ENCODE data around the gene KIAA0513. TPM values are rescaled to one million over a fixed set of nuclear protein-coding genes. Genes with fewer than 3 reads are reported as not detected.
A peak's percentile ranks its signal among the peaks of the same experiment; 100 is the strongest.
"Not testable (repeated sequence)": the region's sequence is repeated elsewhere in the genome, so short reads cannot be mapped to it uniquely, and the experiment has no call there.

KIAA0513 gene
- total RNA-seq, 2 donors from 2014 or later = 12.6 to 14.1 TPM

DNA sequence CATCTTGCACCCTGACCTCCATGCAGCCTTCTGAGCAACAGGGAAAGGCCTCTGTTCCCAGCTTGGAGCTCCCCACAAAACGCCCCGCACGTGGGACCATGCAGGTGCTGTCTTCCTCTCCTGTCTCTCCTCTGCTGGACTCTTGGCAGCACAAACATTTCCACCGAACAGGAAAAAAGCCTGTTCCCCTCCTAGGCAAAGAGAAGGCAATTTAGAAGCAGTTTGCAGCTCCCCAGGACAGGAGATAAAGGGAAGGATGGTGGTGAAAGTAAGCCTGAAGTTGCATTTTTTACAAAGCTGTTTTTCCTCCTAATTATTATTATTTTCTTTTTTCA is 92.4 kb downstream of the KIAA0513 start:
- TF ChIP-seq, protein P1, sequence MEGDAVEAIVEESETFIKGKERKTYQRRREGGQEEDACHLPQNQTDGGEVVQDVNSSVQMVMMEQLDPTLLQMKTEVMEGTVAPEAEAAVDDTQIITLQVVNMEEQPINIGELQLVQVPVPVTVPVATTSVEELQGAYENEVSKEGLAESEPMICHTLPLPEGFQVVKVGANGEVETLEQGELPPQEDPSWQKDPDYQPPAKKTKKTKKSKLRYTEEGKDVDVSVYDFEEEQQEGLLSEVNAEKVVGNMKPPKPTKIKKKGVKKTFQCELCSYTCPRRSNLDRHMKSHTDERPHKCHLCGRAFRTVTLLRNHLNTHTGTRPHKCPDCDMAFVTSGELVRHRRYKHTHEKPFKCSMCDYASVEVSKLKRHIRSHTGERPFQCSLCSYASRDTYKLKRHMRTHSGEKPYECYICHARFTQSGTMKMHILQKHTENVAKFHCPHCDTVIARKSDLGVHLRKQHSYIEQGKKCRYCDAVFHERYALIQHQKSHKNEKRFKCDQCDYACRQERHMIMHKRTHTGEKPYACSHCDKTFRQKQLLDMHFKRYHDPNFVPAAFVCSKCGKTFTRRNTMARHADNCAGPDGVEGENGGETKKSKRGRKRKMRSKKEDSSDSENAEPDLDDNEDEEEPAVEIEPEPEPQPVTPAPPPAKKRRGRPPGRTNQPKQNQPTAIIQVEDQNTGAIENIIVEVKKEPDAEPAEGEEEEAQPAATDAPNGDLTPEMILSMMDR (IDR thresholded peaks at IDR 0.05) = no peak
- Histone ChIP-seq H3K36me3 (no peaks in the 10 kb centered on the region), H3K27ac (no peak overlapping the region), H3K4me3 (no peak overlapping the region), H3K9me3 (no peaks in the 10 kb centered on the region), H3K27me3 (no peaks in the 10 kb centered on the region), H3K4me1 (peaks cover 0 to 23% of the 10 kb centered on the region in 2 donors)
- no peak for DNase-seq (ENCODE audit: low spot score)

DNA sequence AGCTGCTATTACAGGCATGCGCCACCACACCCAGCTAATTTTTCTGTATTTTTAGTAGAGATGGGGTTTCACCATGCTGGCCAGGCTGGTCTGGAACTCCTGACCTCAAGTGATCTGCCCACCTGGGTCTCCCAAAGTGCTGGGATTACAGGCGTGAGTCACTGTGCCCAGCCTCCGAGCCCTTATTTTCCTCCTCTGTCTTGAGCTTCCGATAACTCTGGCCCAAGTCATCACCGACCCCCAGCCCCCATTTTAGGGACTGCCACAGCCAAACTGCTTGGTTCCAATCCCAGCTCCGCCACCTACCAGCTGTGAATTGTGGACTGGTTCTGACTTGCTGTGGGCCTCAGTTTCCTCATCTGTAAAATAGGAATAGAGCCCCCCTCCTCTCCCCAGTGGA is 95.8 kb downstream of the KIAA0513 start:
- Histone ChIP-seq H3K27ac (peak overlapping the region; percentile 82 to 85), H3K4me1 (peaks cover 0 to 44% of the 10 kb centered on the region in 2 donors)
- not testable (repeated sequence) for H3K36me3 ChIP-seq; H3K4me3 ChIP-seq; DNase-seq (ENCODE audit: low spot score); H3K27me3 ChIP-seq; H3K9me3 ChIP-seq

DNA sequence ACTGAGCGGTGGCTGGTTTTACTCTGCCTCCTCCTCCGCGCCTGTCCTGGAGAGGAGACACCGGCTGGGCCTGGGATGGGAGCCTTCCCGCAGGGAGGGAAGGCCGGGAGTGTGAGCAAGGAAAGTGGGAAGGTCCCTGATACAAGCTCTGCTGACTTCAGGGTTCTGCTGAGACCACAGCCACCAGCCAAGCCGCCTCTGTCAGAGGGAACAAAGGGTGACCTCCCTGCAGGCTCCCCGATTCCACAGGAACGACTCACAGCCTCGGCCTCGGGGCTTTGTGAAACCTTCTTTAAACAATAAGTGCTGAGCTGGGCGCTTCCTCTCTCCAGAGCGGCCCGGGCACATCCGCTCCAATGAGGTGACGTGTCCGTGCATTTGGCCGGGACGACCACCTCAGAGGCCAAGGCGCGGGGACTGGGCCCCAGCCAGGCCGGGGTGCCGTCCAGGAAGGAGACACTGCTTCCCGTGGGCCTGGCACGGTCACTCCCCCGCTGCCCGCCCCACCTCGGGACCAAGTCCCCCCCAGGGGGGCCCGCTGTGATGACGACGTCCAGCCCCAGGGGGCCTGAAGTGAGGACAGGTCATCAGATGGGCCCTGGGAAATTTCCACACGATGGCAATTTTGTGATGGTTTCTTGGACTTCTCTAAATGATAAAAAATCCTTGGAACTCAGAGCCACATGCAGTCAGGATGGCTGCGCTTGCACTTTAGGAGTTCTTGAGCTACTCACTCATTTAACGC is 96.5 kb downstream of the KIAA0513 start:
- TF ChIP-seq, protein P1 (IDR thresholded peaks at IDR 0.05) = no peak
- H3K36me3 ChIP-seq = no peaks in the 10 kb centered on the region
- H3K4me3 ChIP-seq = no peak overlapping the region
- peak; percentile 94 for DNase-seq (ENCODE audit: low spot score)
- H3K27ac ChIP-seq = peak overlapping the region; percentile 82 to 85
- H3K27me3 ChIP-seq = no peaks in the 10 kb centered on the region
- H3K9me3 ChIP-seq = no peaks in the 10 kb centered on the region
- H3K4me1 ChIP-seq = peaks cover 0 to 44% of the 10 kb centered on the region in 2 donors

DNA sequence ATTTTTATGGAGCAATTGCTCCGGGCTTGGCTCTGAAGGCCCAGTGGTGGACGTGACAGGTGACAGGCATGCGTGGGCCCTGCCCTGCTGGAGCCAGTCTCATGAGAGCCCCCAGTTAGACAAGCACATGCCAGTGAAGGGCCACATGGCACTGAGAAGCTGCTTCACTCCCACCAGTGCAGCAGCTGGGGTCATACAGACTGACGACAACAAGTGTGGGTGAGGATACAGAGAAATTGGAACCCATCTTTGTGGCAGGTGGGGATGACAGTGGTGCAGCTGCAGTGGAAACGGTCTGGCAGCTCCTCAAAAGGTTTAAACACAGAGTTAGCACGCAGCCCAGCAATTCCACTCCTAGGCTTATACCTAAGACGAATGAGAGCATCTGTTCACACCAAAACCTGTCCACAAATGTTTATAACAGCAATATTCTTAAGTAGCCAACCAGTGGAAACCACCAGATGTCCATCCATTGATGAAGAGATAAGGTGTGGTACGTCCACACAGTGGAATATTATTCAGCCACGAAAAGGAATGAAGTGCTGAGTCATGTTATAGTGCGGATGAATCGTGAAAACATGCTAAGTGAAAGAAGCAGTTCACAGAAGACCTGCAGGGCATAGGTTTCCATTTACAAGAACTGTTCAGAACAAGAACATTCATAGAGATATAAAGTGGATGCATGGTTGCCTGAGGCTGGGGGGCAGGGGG is 97.2 kb downstream of the KIAA0513 start:
- Histone ChIP-seq H3K27me3 (no peaks in the 10 kb centered on the region), H3K27ac (peak overlapping the region; percentile 82 to 85), H3K9me3 (no peaks in the 10 kb centered on the region), H3K4me1 (peaks cover 0 to 48% of the 10 kb centered on the region in 2 donors), H3K36me3 (no peaks in the 10 kb centered on the region), H3K4me3 (no peak overlapping the region)
- TF ChIP-seq, protein P1 (IDR thresholded peaks at IDR 0.05) = no peak
- no peak for DNase-seq (ENCODE audit: low spot score)

DNA sequence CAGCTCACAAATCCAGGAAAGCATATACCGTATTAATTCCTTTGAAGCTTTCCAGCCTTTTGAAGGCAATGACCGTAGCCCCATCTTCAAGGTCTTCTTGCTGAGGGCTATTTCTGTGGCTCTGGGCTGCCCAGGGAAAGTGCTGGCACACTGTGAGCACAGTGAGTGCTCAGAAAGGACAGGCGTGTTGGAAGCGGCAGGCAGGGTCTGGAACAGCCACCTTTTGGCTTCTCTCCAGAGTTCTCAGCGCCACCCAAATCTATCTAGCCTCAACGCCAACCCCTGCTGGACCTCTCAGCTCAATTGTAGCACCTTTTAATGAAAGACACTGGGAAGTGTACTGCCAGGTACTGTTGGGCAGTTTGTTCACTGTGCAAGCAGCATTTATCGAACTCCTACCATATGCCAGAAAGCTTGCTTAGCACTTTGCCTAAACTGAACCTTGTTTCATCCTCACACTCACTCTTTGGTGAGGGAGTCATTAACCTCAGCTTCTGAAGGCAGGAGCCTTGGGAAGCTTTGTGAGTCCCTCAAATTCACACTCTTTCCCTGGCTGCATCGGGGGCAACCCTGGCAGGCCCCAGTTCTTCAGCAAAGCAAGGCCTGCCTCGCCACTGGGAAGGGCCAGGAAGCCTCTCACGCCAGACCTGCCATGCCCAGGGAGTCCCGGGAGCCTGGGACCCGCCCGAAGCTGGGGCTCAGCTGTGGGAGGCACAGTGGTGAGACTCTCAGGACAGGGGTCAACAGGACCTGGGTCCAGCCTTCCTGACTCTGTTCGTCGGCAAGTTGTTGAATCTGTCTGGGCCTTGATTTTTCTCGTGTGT is 98.2 kb downstream of the KIAA0513 start:
- Histone ChIP-seq H3K4me1 (peaks cover 0 to 58% of the 10 kb centered on the region in 2 donors), H3K4me3 (no peak overlapping the region), H3K27ac (peak overlapping the region; percentile 82 to 85), H3K9me3 (no peaks in the 10 kb centered on the region), H3K36me3 (no peaks in the 10 kb centered on the region), H3K27me3 (no peaks in the 10 kb centered on the region)
- TF ChIP-seq, protein P1 (IDR thresholded peaks at IDR 0.05) = no peak
- no peak for DNase-seq (ENCODE audit: low spot score)

DNA sequence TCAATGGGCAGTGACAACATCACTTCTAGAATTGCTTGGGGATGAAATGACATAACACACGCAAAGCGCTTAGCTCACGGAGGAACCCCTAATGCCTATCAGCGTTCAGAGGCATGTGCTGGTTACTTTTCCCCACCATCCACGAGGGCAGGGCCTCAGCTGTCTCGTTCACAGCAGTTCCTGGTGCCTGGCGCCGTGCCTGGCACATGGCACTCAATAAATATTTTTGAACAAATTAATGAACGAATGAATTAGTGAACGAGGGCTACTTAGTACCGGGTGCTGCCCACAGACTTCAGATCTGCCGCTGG is 98.8 kb downstream of the KIAA0513 start:
- Histone ChIP-seq H3K36me3 (no peaks in the 10 kb centered on the region), H3K27ac (peak overlapping the region; percentile 82 to 85), H3K9me3 (no peaks in the 10 kb centered on the region), H3K4me1 (peaks cover 0 to 64% of the 10 kb centered on the region in 2 donors), H3K27me3 (no peaks in the 10 kb centered on the region), H3K4me3 (no peak overlapping the region)
- DNase-seq (ENCODE audit: low spot score) = no peak
- TF ChIP-seq, protein P1 (IDR thresholded peaks at IDR 0.05) = no peak

Data from right atrium auricular region (tissue), 2 donors.